ENCODE data around the gene WFDC10B.

DNA sequence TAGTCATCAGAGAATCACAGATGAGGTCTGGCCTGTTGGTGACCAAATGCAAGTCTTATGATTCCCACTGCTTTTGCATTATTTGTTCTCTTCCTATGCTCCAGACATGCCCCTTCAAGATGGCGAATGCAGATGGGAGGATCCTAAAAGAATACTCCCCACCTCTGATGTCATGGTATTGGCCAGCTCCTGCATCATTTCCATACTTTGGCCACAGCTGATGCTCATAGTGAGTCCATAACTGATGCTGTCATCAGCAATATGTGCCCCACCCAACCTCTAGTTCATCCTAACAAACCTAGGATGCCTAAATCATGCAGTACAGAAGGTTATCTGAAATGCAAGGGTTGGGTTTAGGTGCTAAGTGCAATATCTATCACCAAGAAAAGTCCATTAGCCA lies 68.3 kb downstream of the WFDC10B start:
- TF ChIP-seq, protein P1, sequence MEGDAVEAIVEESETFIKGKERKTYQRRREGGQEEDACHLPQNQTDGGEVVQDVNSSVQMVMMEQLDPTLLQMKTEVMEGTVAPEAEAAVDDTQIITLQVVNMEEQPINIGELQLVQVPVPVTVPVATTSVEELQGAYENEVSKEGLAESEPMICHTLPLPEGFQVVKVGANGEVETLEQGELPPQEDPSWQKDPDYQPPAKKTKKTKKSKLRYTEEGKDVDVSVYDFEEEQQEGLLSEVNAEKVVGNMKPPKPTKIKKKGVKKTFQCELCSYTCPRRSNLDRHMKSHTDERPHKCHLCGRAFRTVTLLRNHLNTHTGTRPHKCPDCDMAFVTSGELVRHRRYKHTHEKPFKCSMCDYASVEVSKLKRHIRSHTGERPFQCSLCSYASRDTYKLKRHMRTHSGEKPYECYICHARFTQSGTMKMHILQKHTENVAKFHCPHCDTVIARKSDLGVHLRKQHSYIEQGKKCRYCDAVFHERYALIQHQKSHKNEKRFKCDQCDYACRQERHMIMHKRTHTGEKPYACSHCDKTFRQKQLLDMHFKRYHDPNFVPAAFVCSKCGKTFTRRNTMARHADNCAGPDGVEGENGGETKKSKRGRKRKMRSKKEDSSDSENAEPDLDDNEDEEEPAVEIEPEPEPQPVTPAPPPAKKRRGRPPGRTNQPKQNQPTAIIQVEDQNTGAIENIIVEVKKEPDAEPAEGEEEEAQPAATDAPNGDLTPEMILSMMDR (IDR thresholded peaks at IDR 0.05; ENCODE audit: low read depth, low read length), result no peak
- no peak for TF ChIP-seq EZH2phosphoT487 (IDR thresholded peaks at IDR 0.05; ENCODE audit: low read depth)
